NT2/D1 (cell line): ENCODE measurements around the gene PHF24.

ENCODE experiments used
- SUZ12 ChIP-seq: IDR thresholded peaks from 2 replicates; pipeline ENCODE4 v1.6.1; 2011; ENCODE audit not compliant: insufficient read length, insufficient read depth; ENCODE audit errors: extremely low read depth
- YY1 ChIP-seq: IDR thresholded peaks from 2 replicates; pipeline ENCODE4 v1.6.1; 2011; ENCODE audit not compliant: insufficient read length, insufficient read depth
- ZNF274 ChIP-seq: IDR thresholded peaks from 2 replicates; pipeline ENCODE4 v1.6.1; 2011; ENCODE audit warnings: mild to moderate bottlenecking, low read depth, low read length

DNA sequence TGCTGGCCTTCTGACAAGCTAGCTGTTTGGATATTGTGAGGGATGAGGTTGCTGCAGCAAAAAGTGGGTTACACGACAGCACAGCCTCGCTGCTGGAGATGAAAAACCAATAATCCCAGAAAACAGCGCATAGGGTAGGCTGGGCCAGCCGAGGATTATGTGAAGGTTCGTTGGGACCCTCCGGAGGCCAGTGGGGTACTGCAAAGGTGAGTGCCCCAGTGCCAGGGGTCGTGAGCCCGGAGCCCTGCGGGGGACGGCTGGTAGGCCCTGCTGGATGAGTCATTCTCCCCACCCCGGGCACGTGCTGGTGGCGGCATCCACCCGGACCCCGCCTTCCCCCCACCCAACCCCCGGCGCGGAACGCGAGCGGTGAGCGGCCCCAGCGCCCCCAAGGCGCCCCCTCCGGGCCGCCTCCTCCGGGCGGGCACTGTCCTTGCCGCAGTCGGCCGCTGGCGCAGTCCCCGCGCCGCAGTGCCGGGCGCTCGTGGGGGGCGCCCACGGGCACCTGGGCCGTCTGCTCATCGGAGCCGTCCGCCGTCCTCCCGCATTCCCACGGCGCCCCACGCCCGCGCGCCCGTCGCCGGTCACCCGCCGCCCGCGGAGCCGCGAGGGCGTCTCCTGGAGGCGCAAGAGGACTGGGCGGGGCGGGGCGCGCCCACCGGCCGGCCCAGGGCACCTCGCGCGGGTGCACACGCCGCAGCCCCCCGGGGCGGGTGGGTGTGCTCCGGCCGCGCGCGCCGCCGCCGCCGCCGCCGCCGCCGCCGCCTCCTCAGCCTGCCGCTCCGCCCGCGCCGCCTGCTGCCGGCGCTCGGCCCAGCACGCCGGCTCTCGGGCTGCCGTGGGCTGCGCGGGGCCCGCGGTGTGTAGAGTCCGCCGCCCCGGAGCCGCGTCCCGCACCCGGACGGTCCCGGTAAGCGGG is at the start of gene PHF24:
- TF ChIP-seq ZNF274 (no peak), SUZ12 (no peak), YY1 (no peak)
